ENCODE data around the gene PFKM. TPM values are rescaled to one million over a fixed set of nuclear protein-coding genes. Genes with fewer than 3 reads are reported as not detected.

The PFKM gene
- total and polyA plus RNA-seq, 9 of the 15 experiments (the other 6 are each of a cell fraction or from before 2014, with no cell fraction given): 16.5 to 39.9 (median 31.7) TPM

GRCh38 chr12:48105867-48106680 lies 13.1 kb upstream of the PFKM start, which contains the start of gene SENP1 (continued):
- TF ChIP-seq ZNF511 (CRISPR knock-in tag; IDR thresholded peaks at IDR 0.05): peak; percentile 65
- TF ChIP-seq SIN3A (IDR thresholded peaks at IDR 0.05; ENCODE audit: borderline replicate concordance in 2 of 2, control insufficient read depth in 1 of 2, low read depth in 2 of 2, low read length in 2 of 2): peak; percentile 55 to 56; a peak in 1 of 4 replicates
- TF ChIP-seq REST (IDR thresholded peaks at IDR 0.05; ENCODE audit: borderline replicate concordance): peak; percentile 87
- TF ChIP-seq REST (CRISPR knock-in tag; IDR thresholded peaks at IDR 0.05; ENCODE audit: low read depth): no peak
- TF ChIP-seq MTA2 (IDR thresholded peaks at IDR 0.05; ENCODE audit: low read depth): no peak
- no peak; the same call in none of the 2 replicates for TF ChIP-seq CC2D1A (IDR thresholded peaks at IDR 0.05)
- no peak for TF ChIP-seq ZHX1 (conservative IDR thresholded peaks at IDR 0.05; ENCODE audit: low read length)
- no peak for TF ChIP-seq POLR3A (IDR thresholded peaks at IDR 0.05; ENCODE audit: borderline replicate concordance, extremely low read depth, insufficient read depth, insufficient read length)
- TF ChIP-seq SMARCA4 (IDR thresholded peaks at IDR 0.05): no peak
- no peak for TF ChIP-seq TGIF2 (CRISPR knock-in tag; IDR thresholded peaks at IDR 0.05)
- no peak for TF ChIP-seq ETS2 (tag; IDR thresholded peaks at IDR 0.05; ENCODE audit: borderline replicate concordance, poor library complexity, severe bottlenecking)
- TF ChIP-seq MEIS2 (IDR thresholded peaks at IDR 0.05; ENCODE audit: partially characterized antibody): no peak
- peak; percentile 21; the same call in 1 of the 2 replicates for TF ChIP-seq DPF2 (IDR thresholded peaks at IDR 0.05)
